ENCODE results near the gene NNT.
"Not testable (repeated sequence)": the region's sequence is repeated elsewhere in the genome, so short reads cannot be mapped to it uniquely, and the experiment has no call there.

NNT gene

DNA sequence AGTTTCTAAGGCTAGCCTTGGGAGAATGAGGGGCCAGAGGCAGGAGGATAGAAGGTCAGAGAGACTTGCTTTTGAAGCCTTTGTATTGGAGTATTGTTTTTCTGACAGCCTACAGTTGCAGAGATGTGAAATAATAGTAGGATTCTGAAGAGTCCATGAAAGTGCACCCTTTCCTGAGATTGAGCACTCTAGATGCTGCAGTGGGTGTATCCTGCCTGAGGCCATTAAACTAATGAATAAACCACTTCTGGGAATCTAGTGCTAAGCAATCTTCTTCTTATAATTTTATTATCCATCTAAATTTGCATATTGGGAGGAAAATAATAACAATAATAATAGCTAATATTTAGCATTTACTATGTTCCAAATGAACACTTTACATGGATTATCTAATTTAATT is 19.3 kb upstream of the NNT start:
- no peak for DNase-seq (ENCODE audit: low spot score)

DNA sequence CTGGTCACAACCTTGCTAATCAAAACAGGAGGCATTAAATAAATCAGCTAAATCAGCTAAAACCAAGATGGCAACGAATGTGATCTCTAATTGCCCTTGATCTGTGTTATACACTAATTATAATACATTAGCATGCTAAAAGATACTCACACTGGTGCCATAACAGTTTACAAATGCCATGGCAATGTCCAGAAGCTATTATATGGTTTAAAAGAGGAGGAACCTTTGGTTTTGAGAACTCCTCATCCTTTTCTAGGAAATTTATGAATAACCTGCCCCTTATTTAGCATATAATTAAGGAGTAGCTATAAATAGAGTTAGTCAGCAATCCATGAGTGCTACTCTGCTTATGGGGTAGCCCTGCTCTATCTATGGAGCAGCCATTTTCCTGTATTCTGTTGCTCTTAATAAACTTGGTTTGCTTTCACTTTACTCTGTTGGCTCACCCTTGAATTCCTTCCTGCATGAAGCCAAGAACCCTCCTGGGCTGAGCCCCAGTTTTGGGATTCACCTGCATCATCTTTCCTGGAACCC is 18.7 kb upstream of the NNT start:
- no peak for DNase-seq (ENCODE audit: low spot score)

DNA sequence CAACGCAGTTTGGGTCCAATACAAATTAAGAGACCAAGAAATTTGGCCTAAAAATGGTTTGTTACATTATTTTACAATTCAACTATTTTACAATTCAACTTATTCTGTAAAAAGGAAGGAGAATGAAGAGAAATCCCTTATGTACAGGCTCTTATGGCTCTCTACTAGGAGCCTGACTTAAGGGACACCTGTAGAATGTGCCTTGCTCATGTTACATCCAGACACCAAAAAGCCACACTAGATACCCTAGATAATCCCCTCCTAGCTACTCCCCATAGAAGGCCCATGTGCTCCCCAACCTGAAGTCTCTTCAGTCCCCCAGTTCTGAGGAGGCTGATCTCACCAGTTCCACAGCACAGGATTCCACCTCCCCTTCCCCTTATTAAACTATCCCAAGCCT is 14.1 kb upstream of the NNT start:
- DNase-seq (ENCODE audit: low spot score) = no peak

DNA sequence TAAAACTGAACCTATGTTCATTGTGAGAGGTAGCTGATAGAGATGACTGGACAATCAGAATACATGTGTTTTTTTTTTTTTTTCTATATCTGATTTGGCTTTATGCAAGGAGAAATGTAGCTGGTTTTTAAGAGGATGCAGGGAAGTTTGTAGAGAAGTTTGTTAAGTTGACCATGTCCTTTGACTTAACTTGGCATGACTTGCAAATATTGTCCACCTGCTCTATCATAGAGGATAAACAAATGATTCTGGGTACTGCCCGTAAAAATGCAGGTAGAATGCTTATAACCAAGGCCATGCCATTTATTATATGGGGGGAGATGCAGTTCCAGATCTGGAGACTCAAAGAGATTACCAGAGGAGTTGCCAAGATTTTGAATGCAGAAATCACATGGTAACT is 13.7 kb upstream of the NNT start:
- DNase-seq (ENCODE audit: low spot score) = no peak

DNA sequence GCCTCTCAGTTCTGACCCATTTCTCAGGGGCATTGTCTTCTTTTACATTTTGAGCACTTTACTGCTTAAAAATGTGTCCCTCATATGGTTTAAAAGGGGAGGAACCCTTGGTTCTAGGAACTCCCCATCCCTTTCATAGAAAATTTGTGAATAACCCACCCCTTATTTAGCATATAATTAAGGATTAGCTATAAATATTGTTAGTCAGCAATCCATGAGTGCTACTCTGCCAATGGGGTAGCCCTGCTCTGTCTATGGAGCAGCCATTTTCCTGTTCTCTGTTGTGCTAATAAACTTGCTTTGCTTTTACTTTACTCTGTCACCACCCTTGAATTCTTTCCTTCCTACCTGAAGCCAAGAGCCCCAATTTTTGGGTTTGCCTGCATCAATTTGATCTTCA is 12.3 kb upstream of the NNT start:
- DNase-seq (ENCODE audit: low spot score) = no peak

DNA sequence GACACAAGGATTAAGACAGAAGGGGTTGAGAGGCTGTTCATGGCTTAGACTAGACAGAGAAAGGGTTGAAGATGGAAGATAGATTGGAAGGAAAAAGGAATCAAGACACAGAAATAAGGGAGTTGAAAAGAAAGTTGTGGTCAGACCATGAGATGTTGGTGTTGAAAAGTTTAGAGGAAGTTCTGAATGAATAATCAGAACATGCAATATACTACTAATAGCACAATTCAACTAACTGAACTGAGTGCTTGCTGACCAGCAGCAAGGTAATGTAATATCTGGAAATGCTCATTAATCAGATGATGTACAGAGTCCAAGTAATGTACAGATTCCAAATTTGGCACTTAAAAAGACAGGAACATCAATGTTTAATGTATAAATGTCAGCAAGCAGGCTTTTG is 10.6 kb upstream of the NNT start:
- no peak for DNase-seq (ENCODE audit: low spot score)

GRCh38 chr5:43598927-43599326 is 4.1 kb upstream of the NNT start:
- not testable (repeated sequence) for DNase-seq (ENCODE audit: low spot score)

DNA sequence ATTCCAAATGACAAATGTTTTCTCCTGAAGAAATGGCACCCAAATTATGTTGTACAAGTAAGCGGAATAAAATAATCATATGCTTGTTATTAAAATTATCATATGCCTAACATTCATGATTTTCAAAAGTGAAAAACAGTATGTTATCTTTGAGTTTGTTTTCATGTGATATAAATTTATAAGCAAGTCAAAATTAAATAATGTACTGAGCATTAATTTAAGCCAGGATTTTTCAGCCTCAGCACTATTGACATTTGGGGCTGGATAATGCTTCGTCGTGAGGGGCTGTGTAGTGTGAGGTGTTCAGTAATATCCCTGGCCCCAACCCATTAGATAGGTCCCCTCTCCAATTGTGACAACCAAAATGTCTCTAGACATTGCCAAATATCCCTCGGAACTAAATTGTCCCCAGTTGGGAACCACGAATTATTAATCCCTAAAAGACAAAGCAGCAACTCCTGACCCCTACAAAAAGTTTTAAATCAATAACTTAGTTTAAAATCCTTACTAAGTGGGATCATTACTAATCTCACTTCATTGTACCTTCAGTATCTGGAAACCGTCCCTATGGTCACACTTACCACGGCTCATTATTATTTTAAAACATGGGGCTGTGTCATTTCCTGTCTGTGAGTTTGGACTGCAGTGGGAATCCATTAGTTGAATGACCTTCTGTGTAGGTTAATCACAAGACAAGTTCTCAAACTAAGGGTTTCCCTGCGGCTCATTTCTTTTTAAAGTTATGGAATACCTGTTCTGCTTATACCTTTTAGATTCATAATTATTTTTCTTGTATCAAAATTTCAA is 1.3 kb upstream of the NNT start:
- no peak for DNase-seq (ENCODE audit: low spot score)

GRCh38 chr5:43603344-43604217 is 601 bp downstream of the NNT start:
- DNase-seq (ENCODE audit: low spot score) = peak; percentile 60

GRCh38 chr5:43604699-43605098 is 1.7 kb downstream of the NNT start:
- no peak for DNase-seq (ENCODE audit: low spot score)

DNA sequence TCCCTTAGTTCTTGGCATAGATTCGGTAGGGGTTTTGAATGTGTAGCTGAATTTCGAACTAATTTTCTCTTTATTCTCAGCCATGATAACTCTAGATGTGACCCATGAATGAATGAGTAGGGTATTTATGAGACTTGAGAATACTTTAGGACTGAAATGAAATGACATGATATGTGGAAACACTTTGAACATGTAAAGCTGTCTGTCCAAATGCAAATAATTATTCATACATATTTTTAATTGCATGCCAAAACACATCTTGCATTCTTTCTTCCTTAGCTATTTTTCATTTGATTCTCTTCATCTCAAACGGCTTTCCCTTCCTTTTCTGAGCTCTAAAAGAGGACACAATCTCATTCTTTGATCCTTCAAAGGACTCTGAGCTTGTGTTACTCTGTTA is 3.4 kb downstream of the NNT start:
- no peak for DNase-seq (ENCODE audit: low spot score)

DNA sequence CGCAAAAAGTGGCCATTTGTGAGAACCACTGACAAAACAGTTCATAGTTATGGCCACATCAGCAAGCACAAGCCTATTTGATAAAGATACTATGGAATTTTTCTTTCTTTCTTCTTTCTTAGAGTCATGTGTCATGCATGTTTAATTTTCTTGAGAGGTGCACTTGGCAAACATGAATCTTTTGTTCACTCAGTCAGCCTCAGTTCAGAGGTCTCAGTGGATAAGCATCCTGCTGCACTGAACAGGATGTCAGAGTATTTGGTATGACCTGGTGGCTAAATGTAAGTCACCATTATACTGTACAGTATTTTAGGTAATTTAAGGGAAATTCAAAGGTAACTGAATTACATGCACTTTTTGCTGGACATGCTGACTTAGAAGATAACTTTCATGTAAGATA is 5.4 kb downstream of the NNT start:
- DNase-seq (ENCODE audit: low spot score) = no peak

- DNase-seq (ENCODE audit: low spot score) = no peak
Observed at GRCh38 chr5:43609752-43610151, 6.8 kb downstream of the NNT start.

GRCh38 chr5:43613370-43613769 is 10.4 kb downstream of the NNT start:
- no peak for DNase-seq (ENCODE audit: low spot score)

DNA sequence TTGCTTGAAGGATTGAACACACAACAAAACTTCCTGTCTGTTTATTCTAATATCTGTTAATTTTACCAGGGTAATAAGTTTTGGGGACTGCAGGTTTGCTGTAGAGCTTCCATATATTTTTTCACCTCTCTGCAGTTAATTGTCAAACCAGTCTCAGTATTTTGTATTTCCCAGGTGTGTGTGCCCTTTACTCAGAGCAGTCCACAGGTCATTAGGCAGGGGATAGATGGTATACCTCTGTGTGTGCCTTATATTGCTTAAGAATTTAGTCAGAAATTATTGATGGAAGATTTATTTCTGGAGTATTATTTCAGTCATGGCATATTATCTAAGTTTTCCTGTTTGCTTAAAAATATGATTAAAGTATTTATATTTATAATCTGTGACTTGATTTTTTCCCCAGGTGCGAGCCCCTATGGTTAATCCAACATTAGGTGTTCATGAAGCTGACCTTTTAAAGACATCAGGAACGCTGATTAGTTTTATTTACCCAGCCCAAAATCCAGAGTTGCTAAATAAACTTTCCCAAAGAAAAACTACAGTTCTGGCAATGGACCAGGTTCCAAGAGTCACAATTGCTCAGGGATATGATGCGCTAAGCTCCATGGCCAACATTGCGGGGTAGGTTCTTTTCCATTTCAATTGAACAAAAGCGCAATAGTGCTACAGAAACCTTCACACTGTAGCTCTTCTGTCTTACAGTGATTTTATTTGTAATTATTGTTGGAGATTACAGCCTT is 12.6 kb downstream of the NNT start:
- no peak for DNase-seq (ENCODE audit: low spot score)

DNA sequence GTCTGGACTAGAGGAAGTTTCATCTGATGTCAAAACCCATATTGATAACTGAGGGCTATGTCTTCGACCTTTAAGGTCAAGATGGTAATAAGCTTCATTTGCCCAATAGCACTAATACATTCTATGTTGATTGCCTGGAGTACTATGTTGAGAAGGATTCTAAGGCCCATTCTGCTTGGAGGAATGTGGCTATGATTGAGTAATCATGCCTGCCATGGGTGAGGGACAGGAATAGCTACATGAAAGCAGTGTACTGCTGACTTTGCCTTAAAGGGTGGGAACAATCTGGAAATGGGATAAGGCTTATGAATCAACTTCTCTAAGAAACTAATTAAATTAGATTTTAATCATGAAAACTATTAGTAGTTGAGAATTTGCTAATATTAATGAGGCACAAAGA is 13.6 kb downstream of the NNT start:
- no peak for DNase-seq (ENCODE audit: low spot score)

GRCh38 chr5:43619380-43619779 is 16.4 kb downstream of the NNT start:
- DNase-seq (ENCODE audit: low spot score) = no peak

DNA sequence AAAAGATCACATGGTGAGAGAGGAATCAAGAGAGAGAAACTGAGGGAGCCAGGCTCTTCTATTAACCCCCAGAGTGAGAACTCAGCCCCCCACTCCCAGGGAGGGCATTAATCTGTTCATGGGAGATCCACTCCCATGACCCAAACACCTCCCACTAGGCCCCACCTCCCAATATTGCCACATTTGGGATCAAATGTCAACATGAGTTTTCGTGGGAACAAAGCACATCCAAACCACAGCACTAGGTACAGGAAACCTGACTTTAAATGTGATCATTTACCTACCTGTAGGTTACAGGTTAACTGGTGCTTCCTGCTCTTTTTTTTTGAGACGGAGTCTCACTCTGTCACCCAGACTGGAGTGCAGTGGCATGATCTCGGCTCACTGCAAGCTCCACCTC is 16.9 kb downstream of the NNT start:
- DNase-seq (ENCODE audit: low spot score) = no peak

- DNase-seq (ENCODE audit: low spot score) = no peak
Observed at GRCh38 chr5:43620944-43621505, 18.0 kb downstream of the NNT start.

- DNase-seq (ENCODE audit: low spot score) = no peak
Observed at GRCh38 chr5:43622074-43622473, 19.1 kb downstream of the NNT start.

- no peak for DNase-seq (ENCODE audit: low spot score)
Observed at GRCh38 chr5:43623048-43623680, 20.2 kb downstream of the NNT start.

- peak; percentile 82 for DNase-seq (ENCODE audit: low spot score)
Observed at GRCh38 chr5:43627028-43627427, 24.0 kb downstream of the NNT start.

All from iPS-NIHi11 (cell line).